NCI-H1092 treated with DMSO at 0.1 percent for 48 hours (cell line): ENCODE results near the gene ESRRG.
"Not testable (repeated sequence)": the region's sequence is repeated elsewhere in the genome, so short reads cannot be mapped to it uniquely, and the experiment has no call there.

Source experiments
- DNase-seq: peaks from one replicate; lab custom pipeline; 2025; lab: John Stamatoyannopoulos, UW

ESRRG gene

GRCh38 chr1:216563087-216563486 lies 160.1 kb downstream of the ESRRG start:
- DNase-seq = no peak

DNA sequence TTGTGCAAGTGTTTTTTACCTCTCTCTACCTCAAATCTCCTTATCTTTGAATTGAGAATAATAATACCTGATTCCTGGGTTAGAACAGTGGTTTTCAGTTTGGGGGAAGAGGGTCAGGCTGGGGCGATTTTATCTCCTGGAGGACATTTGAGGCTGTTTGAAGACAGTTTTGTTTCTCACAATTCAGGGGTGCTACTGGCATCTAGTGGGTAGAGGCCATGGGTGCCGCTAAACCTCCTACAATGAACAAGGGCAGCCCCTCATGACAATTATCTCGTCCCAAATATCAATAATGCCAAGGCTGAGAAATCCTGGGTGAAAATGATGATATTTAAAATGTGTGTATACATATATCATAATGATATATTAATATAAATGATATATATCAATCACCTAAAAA lies 160.8 kb downstream of the ESRRG start:
- peak; percentile 24 for DNase-seq

DNA sequence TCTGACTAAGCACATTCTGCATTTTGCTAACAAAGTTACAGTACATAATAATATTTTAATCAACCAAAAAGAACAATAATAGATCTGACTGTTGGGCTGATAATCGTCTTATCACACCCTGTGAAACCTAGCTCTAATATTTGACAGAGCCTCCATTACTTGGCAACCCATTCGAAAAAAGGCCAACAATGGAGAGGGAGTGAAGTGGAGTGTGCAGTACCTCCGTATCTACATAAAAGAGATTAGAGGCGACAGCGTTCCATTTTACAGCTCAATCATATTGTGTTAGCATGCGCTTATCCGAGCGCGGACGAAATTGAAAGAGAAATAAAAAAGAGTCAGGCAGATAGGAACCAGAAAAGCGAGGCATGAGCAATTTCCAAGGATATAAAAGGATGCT lies 162.7 kb downstream of the ESRRG start:
- DNase-seq = peak; percentile 25

DNA sequence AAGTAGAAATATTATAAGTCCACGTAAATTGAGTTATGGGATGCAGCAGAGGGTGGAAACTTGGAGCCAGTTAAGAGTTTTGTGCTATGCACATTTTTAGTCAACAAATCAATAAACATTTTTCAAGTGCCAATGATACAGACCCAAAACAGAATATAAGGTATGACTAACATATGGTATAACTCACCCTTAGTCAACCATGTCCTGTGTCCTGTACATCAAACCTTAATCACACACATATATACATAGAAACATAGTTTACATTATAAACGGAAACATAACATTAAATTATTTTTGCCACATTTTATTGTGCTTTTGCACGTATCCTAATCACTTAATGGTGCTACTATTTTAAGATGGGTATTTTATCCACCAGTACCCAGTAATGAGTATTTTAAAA lies 163.9 kb downstream of the ESRRG start:
- no peak for DNase-seq

DNA sequence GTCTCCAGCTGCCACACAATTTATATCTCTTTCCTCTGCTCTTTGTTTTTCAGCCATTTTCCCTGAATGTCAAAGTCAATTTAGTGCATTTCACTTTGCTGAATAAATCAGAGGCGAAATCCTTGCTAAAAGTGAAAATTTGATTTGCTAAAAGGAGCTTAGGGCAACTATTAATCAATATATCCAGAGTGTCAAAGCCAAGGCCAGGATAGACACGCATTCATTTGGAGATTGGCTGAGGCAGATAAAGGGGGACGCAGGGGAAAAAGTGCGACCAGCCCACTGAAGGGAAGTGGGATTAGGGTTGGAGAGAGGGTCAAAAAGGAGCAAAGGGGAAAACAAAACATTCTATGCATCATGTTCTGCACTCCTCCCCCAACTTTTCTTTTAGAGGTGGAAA lies 167.6 kb downstream of the ESRRG start:
- DNase-seq = no peak

GRCh38 chr1:216554934-216555333 lies 168.3 kb downstream of the ESRRG start:
- DNase-seq = no peak

- no peak for DNase-seq
Observed at GRCh38 chr1:216553766-216554165, 169.5 kb downstream of the ESRRG start.

- no peak for DNase-seq
Observed at GRCh38 chr1:216553040-216553439, 170.2 kb downstream of the ESRRG start.

GRCh38 chr1:216549796-216550195 lies 173.4 kb downstream of the ESRRG start:
- no peak for DNase-seq

GRCh38 chr1:216542741-216543140 lies 180.5 kb downstream of the ESRRG start:
- no peak for DNase-seq

GRCh38 chr1:216542263-216542662 lies 181.0 kb downstream of the ESRRG start:
- no peak for DNase-seq

- DNase-seq = no peak
Observed at GRCh38 chr1:216535751-216536150, 187.5 kb downstream of the ESRRG start.

GRCh38 chr1:216535059-216535458 lies 188.2 kb downstream of the ESRRG start:
- no peak for DNase-seq

GRCh38 chr1:216533776-216534175 lies 189.5 kb downstream of the ESRRG start:
- DNase-seq = no peak

GRCh38 chr1:216532251-216532798 lies 190.9 kb downstream of the ESRRG start:
- peak; percentile 81 for DNase-seq

DNA sequence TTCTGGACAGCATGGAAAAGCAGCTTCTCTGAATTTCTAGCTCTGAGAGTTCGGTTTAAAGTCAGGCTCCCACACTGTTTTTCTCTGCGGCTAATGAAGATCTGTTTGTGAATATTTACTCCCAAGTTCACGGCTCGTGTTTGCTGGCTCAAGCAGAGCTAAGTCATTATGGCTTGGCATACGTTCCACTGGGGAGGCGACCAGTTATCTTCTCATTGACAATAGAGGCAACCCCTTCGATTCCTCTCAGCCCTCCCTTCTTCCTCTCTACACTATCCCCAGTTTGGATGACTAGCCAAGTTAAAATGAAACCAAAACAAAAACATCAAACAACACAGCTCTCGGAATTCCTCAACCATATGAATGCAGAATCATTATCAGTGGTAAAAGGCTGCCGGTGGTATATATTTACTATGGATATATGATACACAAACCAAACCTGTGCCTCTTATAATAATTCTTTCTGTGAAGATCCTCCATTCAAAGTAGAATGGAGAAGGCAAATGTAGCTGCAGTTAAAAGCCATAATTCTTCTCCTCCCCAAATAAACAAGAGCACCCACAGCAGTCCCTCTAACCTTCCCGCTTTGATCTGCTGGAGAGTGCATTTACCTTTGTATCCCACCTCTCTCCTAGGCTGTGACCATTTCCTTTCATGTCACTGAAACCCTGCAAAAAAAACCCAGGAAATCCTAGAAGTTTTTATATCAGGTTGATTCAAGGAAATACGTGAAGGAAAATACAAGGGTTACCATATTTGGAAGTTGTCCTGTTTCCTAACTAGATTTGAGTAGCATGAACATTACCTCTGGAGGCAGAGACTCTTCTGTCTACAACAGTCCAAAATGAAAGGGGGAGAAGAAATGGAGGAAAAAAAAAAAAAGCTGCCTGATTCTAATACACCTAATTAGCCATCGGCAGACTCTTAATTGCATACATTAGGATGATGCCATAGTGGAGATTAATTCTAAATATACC lies 191.7 kb downstream of the ESRRG start:
- DNase-seq = peak; percentile 91

DNA sequence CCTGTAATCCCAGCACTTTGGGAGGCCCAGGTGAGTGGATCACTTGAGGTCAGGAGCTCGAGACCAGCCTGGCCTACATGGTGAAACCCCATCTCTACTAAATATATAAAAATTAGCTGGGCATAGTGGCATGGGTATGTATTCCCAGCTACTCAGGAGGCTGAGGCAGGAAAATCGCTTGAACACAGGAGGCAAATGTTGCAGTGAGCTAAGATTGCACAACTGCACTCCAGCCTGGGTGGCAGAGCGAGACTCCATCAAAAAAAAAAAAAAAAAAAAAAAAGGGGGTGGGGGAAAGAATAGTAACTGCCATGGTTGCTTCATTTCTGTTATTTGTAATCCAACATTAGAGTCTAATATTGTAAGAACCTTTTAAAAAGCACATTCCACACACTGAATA lies 193.4 kb downstream of the ESRRG start:
- not testable (repeated sequence) for DNase-seq

DNA sequence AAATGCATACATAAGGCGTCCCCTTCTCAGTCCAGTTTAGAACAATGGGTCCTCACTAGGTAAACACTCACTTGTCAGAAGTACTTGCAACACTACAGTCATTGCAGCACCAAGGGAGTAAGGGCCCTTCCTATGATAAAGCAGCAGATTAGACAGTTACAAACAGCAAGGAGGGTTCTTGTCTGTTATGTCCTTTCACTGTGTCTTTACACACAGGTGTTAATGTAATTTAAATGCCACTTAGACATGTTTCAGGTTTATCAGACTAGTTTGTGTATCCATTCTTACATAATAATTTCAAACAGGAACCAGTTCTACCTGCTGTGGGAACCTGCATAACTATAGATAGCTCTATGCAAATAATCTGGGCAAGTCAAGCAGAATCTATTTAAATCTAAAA lies 194.4 kb downstream of the ESRRG start:
- peak; percentile 55 for DNase-seq

- DNase-seq = no peak
Observed at GRCh38 chr1:216523449-216524190, 199.6 kb downstream of the ESRRG start.

DNA sequence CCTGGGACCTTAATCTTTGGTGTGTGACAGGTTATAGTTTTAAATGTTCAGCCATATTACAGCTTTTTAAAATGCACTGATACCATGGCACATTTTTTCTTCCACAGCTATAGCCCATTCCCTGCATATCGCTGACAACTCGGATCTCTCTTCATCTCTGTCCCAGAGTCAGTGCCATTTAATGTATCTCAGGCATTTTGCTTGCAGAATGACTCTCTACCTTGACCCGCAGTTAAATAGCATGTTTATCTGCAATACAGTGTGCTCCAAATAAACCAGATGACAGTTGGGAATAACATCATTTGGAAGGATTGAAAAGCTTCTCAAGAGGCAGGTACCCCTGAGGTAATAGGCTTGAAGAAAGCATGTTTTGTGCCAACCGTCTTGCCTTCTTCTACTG lies 200.2 kb downstream of the ESRRG start:
- no peak for DNase-seq

DNA sequence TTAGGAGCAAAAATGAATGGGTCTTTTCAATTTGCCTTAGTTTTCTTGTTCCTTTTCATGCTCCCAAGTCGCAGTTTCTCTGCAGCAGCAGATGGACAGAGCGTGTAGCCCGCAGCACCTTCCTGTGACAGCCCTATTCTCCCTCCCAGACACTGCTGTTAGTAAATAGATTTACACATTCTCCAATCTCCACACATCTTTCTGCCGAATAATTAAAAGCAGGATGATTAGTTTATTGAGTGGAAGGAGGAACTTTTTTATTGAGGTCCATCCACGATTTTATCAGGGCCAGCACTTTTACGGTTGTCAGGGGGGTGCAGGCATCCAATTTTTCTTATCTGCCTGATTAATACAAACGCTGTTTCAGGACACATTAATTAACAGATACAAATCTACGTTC lies 201.8 kb downstream of the ESRRG start:
- DNase-seq = no peak

- no peak for DNase-seq
Observed at GRCh38 chr1:216518844-216519627, 204.2 kb downstream of the ESRRG start.
